Right lobe of liver (tissue), 4 donors: ENCODE measurements around the gene VSTM2B.
"Not testable (repeated sequence)": the region's sequence is repeated elsewhere in the genome, so short reads cannot be mapped to it uniquely, and the experiment has no call there.

Source experiments
- CTCF ChIP-seq, 4 donors: fragments of 200-600 bp in 3 of 4; fragments of 450-650 bp in 1 of 4; IDR thresholded peaks; one replicate each; pipeline versions ENCODE4 v1.5.1 to v1.8.0; 2016 to 2022; ENCODE audit warnings: antibody characterized with exemption in 4 of 4, mild to moderate bottlenecking in 2 of 4
- POLR2A ChIP-seq: fragments of 450-650 bp; IDR thresholded peaks from one replicate; pipeline ENCODE4 v1.6.1; 2017; ENCODE audit warnings: antibody characterized with exemption, mild to moderate bottlenecking
- donor health status: DM: no; HTN: no; CAD: no.
- donor health status: DM: no; HTN: no; CAD: no.
- donor health status: DM: no; HTN: yes; CAD: no.

DNA sequence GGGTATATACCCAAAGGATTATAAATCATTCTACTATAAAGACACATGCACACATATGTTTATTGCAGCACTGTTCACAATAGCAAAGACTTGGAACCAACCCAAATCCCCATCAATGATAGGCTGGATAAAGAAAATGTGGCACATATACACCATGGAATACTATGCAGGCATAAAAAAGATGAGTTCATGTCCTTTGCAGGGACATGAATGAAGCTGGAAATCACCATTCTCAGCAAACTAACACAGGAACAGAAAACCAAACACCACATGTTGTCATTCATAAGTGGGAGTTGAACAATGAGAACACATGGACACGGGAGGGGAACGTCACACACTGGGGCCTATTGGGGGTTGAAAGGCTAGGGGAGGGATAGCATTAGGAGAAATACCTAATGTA, 33.3 kb downstream of the VSTM2B start:
- TF ChIP-seq POLR2A; CTCF (IDR thresholded peaks at IDR 0.05): not testable (repeated sequence)
